ENCODE results near the gene MICU2.

MICU2 gene, protein sequence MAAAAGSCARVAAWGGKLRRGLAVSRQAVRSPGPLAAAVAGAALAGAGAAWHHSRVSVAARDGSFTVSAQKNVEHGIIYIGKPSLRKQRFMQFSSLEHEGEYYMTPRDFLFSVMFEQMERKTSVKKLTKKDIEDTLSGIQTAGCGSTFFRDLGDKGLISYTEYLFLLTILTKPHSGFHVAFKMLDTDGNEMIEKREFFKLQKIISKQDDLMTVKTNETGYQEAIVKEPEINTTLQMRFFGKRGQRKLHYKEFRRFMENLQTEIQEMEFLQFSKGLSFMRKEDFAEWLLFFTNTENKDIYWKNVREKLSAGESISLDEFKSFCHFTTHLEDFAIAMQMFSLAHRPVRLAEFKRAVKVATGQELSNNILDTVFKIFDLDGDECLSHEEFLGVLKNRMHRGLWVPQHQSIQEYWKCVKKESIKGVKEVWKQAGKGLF

DNA sequence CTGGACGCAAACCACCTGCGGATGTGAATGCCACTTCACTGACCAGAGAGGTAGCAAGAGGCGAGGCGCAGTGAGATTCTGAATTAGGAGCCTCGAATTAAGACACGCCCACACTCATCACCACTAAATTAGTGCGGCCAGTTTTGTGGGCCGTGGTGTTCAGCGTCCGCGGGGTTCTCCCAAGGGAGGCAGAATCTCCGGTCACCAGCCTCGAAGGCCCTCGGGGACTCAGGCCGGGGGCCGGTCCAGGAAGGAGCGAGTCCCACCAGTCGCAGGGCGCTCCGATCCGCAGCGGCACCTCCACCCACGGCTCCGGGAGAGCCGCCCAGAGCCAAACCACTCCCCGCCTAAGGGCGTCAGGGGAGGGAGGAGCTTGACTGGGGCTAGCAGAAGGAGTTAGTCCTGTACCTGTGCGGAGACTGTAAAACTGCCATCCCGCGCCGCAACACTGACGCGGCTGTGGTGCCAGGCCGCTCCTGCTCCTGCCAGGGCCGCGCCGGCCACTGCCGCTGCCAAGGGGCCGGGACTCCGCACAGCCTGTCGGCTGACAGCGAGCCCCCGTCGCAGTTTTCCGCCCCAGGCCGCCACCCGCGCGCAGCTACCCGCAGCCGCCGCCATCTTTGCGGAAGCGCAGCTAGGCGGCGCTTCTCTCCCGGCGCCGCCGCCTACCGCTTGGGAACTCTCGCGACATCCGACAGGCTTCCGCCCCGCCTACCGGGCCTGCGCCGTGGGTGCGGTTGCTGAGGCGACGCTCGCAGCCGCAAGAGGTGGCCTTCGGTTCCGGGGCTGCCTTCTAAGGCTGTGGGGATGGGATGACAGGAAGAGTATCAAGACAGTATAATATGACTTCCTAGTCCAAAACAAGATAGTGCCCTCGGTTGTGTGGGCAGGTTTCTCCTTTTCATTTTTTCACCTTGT is at the start of gene MICU2:
MICU2 (minus strand) TSS at position 640 of the 918 bp plus-strand sequence; CDS start at position 618, 22 bp downstream.
- Mint-ChIP-seq H3K27ac (peak within 1 kb of the TSS; percentile 89), H3K36me3 (ENCODE audit: low read depth) (peaks cover 12% of the 10 kb centered on the region), H3K9me3 (no peaks in the 10 kb centered on the region), H3K4me3 (peak within 1 kb of the TSS; percentile 90), H3K4me1 (peaks cover 39% of the 10 kb centered on the region), H3K27me3 (peaks cover 5% of the 10 kb centered on the region)
- DNase-seq: peak; percentile 95
- peak; percentile 97 for ATAC-seq

DNA sequence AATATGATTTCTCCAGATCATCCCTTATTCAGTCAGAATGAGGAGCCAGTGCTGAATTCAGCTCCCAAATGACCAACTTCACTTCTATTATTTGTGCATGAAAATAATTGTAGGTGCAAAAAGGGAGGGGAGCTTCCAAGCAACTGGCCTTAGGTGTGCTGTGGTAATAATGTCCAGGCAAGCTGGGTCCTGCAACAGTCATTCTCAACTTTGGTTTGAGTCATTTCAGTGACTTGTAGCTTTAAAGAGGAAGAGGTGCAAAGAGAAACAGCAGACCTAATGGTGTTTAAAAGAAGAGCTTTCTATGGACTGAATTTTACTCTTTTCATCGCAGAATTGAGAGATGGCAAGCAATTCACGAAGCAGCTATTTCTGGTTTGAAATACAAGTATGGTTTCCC is 37.7 kb upstream of the MICU2 start:
- DNase-seq: no peak
- H3K4me3 Mint-ChIP-seq: no peak overlapping the region
- H3K9me3 Mint-ChIP-seq: no peaks in the 10 kb centered on the region
- peaks cover 2% of the 10 kb centered on the region for H3K27me3 Mint-ChIP-seq
- peaks cover 6% of the 10 kb centered on the region for H3K4me1 Mint-ChIP-seq
- ATAC-seq: no peak
- no peaks in the 10 kb centered on the region for H3K36me3 Mint-ChIP-seq (ENCODE audit: low read depth)
- H3K27ac Mint-ChIP-seq: no peak overlapping the region

DNA sequence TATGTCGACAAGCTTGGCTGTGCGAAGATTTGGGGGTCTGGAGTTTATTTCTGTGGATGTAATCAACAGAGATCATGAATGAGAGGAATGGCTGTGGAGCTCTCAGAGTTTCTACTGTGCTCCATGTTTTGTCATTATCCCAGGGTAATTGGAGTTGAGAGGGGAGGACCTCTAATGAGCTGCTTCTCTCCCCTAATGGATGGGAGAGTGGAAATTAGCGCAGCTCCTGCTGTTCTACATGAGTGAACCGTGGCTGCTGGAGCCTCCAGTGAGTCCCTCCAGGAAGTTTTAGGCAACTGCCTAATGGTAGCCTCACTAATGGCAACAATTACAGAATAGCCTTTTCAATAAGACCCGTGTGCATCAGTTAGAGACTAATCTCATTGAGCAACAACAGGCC is 35.6 kb upstream of the MICU2 start:
- no peaks in the 10 kb centered on the region for H3K36me3 Mint-ChIP-seq (ENCODE audit: low read depth)
- peaks cover 6% of the 10 kb centered on the region for H3K4me1 Mint-ChIP-seq
- no peak overlapping the region for H3K27ac Mint-ChIP-seq
- no peak for ATAC-seq
- no peak for DNase-seq
- H3K4me3 Mint-ChIP-seq: no peak overlapping the region
- peaks cover 5% of the 10 kb centered on the region for H3K27me3 Mint-ChIP-seq
- no peaks in the 10 kb centered on the region for H3K9me3 Mint-ChIP-seq

DNA sequence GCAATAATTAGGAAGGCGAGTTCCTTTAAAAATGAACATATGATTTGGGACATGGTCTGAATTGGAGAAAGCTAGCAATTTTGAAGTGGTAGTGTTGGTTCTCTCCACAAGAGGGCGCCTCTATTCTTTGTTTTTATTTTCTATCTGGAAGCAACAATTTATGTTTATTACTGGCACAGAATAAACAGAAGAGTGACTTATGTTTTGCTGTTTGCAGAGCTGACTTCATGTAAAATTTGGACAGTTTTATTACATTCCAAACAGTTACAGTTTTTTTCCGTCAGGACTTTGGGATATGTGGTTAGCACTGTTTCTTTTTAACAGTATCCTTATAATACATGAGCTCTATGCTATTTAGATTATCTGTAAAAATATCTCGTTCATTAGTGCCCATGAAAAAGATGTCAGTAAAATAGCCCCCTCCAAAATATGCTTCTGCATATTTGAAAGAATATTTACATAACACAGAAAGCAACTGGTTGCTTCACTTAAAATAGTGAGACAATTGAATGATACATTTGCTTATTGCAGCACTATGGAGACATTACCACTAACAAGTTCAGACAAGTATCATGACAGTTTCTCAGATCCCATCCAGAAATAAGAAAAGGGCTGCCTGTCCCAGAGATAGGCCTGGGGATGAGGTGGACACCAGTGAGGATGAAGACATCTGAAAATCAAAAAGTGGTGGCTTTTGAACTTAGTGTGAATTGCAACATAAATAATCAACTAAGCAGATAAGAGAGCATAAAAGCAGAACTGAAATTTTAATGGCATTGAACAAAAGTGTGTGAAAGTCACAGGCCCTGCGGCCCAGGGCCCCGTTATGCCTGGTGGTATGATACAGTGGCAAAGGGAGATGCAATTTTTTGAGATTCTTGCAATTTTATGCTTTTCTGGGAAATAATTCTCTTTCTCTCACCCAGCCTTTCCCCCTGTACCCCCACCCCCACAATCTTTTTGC is 34.6 kb upstream of the MICU2 start:
- Mint-ChIP-seq H3K4me1 (peaks cover 6% of the 10 kb centered on the region), H3K27ac (no peak overlapping the region), H3K9me3 (no peaks in the 10 kb centered on the region), H3K36me3 (ENCODE audit: low read depth) (no peaks in the 10 kb centered on the region), H3K27me3 (peaks cover 5% of the 10 kb centered on the region), H3K4me3 (no peak overlapping the region)
- DNase-seq: peak; percentile 22
- ATAC-seq: no peak

DNA sequence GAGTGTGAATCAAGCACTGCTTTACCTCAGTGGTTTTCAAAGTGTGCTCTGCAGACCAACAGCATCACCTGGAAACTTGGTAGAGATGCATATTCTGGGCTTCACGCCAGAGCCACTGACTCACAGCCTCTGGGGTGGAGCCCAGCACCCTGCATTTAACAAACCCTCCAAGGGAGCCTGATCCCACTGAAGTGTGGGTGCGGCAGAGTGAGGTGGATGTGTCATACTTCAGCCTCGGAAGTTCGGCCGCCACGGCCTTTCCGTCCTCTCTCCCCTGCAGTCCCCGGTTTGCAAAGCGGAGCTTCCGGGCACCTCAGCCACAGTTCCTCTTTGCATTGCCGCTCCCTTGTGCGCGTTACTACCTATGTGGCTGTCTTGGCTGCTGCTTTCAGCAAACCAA is 33.3 kb upstream of the MICU2 start:
- ATAC-seq (peak; percentile 89), DNase-seq (peak; percentile 16)
- Mint-ChIP-seq H3K9me3 (no peaks in the 10 kb centered on the region), H3K27me3 (peaks cover 5% of the 10 kb centered on the region), H3K27ac (no peak overlapping the region), H3K36me3 (ENCODE audit: low read depth) (no peaks in the 10 kb centered on the region), H3K4me1 (peaks cover 6% of the 10 kb centered on the region), H3K4me3 (no peak overlapping the region)

DNA sequence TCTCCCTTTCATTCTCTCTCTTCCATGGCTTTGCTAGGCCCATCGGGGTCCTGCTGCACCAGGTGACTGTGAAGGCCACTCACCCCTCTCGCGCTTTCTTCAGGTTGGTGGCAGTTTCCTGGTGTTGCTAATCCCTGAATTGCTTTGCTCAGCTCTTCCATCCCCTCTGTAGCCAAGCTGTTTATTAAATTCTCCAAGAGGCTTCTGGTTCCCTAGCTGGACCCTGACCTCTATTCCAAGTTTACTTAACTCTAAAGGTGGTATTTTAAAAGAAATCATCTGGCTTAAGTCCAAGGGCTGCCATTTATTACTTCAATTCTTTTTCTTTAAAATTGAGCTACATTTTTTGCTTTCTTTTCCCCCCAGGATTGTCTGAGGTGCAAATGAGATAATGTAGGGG is 32.7 kb upstream of the MICU2 start:
- peaks cover 6% of the 10 kb centered on the region for H3K4me1 Mint-ChIP-seq
- ATAC-seq: no peak
- no peak for DNase-seq
- no peak overlapping the region for H3K27ac Mint-ChIP-seq
- H3K4me3 Mint-ChIP-seq: no peak overlapping the region
- no peaks in the 10 kb centered on the region for H3K36me3 Mint-ChIP-seq (ENCODE audit: low read depth)
- H3K27me3 Mint-ChIP-seq: peaks cover 3% of the 10 kb centered on the region
- peaks cover 6% of the 10 kb centered on the region for H3K9me3 Mint-ChIP-seq

DNA sequence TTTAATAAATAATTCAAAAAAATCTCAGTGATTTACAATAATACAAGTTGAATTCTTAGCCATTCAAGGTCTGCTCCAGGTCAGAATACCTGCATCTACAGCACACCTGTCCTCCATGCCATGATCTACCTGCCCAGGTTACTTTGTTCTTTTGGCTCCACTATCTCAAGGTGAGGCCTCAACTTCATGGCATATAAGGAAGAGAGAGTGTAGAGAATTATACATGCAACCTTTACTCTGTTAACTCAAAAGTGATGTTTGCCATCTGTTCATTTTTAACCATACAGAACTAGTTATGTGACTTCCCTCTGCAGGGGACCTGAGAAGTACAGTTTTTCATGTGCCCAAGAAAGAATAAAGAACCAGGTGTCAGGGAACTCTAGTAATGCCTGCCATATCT is 28.2 kb upstream of the MICU2 start:
- no peaks in the 10 kb centered on the region for H3K36me3 Mint-ChIP-seq (ENCODE audit: low read depth)
- H3K9me3 Mint-ChIP-seq: peaks cover 13% of the 10 kb centered on the region
- no peak for DNase-seq
- no peak overlapping the region for H3K4me3 Mint-ChIP-seq
- H3K27ac Mint-ChIP-seq: no peak overlapping the region
- H3K4me1 Mint-ChIP-seq: peaks cover 2% of the 10 kb centered on the region
- peaks cover 10% of the 10 kb centered on the region for H3K27me3 Mint-ChIP-seq
- no peak for ATAC-seq

DNA sequence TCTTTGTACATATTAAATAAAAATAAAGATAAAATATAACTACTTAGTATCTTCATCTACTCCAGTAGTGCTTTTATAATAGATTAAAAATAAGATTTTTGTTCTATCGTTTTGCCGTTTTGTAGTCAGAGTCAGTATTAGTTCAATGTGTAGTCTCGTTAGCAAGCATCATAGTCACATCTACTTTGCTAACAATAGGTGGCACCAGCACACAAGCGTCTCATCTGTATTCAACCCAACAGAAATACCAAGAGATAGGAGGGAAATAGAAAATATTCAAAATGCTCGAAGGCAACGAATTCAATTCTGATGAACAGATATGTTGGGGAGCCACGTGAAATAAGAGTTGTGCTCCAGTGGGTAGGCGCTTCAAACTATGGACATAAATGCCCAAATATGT is 21.4 kb upstream of the MICU2 start:
- ATAC-seq: no peak
- H3K27ac Mint-ChIP-seq: no peak overlapping the region
- no peaks in the 10 kb centered on the region for H3K9me3 Mint-ChIP-seq

DNA sequence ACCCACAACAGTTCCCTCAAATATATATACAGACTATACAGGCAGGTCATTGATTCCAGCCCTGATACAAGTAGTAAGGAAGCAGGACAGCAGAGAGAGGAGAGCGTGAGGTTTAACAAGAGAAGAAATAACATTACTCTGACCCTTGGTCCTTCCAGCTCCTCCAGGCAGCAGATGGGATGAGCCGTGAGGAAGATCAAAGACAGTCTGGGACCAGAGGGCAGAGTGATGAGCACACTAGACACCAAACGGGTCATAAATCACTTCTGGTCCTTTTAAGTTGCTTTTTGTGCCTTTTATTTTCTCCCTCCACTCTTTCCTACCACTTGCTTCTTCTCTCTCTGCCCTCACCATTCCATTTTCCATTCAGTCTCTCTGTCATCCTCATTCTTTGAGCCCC is 16.9 kb upstream of the MICU2 start:
- Mint-ChIP-seq H3K4me3 (no peak overlapping the region), H3K9me3 (no peaks in the 10 kb centered on the region), H3K36me3 (ENCODE audit: low read depth) (no peaks in the 10 kb centered on the region), H3K27me3 (peaks cover 15% of the 10 kb centered on the region), H3K4me1 (no peaks in the 10 kb centered on the region), H3K27ac (no peak overlapping the region)
- DNase-seq: no peak
- ATAC-seq: no peak

More for the DNA sequence above, 21.4 kb upstream of the MICU2 start:
- no peak overlapping the region for H3K4me3 Mint-ChIP-seq
- DNase-seq: no peak
- H3K4me1 Mint-ChIP-seq: no peaks in the 10 kb centered on the region
- H3K36me3 Mint-ChIP-seq (ENCODE audit: low read depth): no peaks in the 10 kb centered on the region
- H3K27me3 Mint-ChIP-seq: peaks cover 5% of the 10 kb centered on the region

DNA sequence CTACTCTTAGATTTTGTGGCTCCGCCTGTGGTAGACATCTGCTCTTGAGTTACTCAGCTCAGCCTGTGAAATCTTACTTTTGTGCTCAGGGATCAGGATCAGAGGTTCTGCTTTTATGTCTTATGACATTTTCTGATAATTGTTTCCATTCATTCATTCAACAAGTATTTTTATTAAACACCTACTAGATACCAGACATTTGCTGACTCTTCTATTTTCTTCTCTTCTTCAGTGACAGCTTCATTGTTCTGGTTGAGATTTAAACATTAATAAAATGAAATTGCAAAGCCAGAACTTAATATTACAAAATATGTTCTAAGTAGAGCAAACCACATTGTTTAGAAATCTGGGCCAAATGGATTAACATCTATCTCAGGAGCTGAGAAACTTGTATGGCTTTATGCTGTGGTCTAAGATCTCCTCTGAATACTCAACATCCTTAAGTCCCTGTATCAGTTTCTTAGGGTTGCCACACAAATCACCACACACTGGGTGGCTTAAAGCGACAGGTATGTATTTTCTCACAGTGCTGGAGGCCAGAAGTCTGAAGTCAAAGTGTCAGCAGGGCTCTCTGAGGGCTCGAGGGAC is 15.8 kb upstream of the MICU2 start:
- ATAC-seq: no peak
- Mint-ChIP-seq H3K27me3 (peaks cover 15% of the 10 kb centered on the region), H3K9me3 (no peaks in the 10 kb centered on the region), H3K4me1 (no peaks in the 10 kb centered on the region), H3K4me3 (no peak overlapping the region), H3K27ac (no peak overlapping the region), H3K36me3 (ENCODE audit: low read depth) (no peaks in the 10 kb centered on the region)
- no peak for DNase-seq

DNA sequence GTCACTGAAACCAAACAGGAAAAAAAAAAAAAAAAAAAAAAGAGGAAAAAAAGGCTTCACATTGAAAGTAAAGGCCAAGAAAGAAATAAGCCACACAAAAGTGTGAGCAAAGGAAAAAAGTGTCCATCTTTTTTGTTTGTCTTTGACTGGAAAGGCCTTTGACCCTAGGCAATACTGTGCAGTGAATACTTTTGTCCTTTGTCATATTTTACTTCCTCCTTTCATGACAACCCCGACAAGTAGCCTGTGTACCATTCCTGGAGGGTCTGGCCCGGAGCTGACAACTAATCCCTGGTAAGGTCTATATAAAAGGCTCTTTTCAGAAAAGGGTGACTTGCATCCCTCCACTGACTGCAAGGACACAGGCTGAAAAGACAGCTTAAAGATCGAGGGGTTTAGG is 12.9 kb upstream of the MICU2 start:
- Mint-ChIP-seq H3K27ac (no peak overlapping the region), H3K27me3 (peaks cover 15% of the 10 kb centered on the region), H3K4me3 (no peak overlapping the region), H3K36me3 (ENCODE audit: low read depth) (no peaks in the 10 kb centered on the region), H3K9me3 (no peaks in the 10 kb centered on the region), H3K4me1 (no peaks in the 10 kb centered on the region)
- DNase-seq: no peak
- no peak for ATAC-seq

DNA sequence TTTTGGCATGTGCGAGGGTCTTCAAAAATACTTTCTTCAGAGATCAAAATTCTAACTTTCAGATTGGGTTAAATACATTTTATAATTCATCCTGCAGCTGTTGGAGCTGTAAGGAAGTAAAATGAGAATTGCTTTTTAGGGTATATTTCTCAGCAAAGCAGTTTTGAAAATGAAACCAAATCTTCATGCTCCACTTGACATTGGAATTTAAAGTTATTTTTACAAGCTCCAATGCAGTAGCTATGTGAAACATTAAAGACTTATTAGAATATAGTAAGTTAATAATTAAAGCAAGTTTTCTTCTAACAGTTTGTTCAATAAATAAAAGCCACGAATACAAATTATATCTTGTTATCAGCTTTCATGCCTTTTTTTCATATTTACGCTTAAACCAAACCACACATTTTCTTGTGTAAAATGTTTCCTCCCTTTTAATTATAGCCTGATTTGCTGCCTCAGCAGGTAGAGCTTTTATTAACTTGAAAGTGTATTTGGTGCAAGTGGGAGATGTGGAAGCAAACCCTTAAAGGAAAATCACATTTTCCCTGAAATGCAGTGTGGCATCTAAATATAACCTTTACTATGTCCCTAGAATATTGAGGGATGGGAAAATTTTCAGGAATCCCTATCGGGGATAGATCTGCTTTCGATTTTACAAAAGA is 12.4 kb upstream of the MICU2 start:
- no peaks in the 10 kb centered on the region for H3K4me1 Mint-ChIP-seq

DNA sequence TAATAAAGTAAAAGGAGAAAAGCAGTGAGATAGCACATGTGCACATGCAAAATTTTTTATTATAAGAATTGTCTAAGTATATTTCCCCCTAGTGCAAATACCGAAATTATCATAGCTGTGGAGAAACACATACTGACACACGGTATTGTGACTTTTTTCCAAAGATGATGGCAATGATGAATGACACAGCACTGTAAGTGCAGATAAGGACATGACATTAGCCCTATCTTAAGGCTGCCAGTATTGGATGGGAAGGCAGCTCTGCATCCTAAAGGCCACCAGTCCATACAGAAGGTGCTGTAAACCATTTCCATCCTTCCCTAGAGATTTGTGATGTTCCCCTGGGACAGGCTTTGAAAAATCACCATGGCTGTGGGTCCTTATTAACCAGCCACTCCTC is 11.5 kb upstream of the MICU2 start:
- peaks cover 15% of the 10 kb centered on the region for H3K27me3 Mint-ChIP-seq
- H3K36me3 Mint-ChIP-seq (ENCODE audit: low read depth): no peaks in the 10 kb centered on the region
- H3K4me1 Mint-ChIP-seq: no peaks in the 10 kb centered on the region
- H3K27ac Mint-ChIP-seq: no peak overlapping the region
- H3K9me3 Mint-ChIP-seq: no peaks in the 10 kb centered on the region
- no peak for ATAC-seq
- H3K4me3 Mint-ChIP-seq: no peak overlapping the region
- no peak for DNase-seq

More for the DNA sequence above, 12.4 kb upstream of the MICU2 start:
- Mint-ChIP-seq H3K27me3 (peaks cover 15% of the 10 kb centered on the region), H3K27ac (no peak overlapping the region), H3K9me3 (no peaks in the 10 kb centered on the region), H3K4me3 (no peak overlapping the region), H3K36me3 (ENCODE audit: low read depth) (no peaks in the 10 kb centered on the region)
- no peak for ATAC-seq
- no peak for DNase-seq
